IMR-90 (cell line): ENCODE data around the gene FLT1. TPM values are rescaled to one million over a fixed set of nuclear protein-coding genes. Genes with fewer than 3 reads are reported as not detected.

Source experiments
- ATAC-seq: fragments of 200-7000 bp; cut with Tn5 transposase; 2 replicates; pipeline ENCODE4 v1.9.1; 2020; ENCODE audit warnings: low read depth, mild to moderate bottlenecking, moderate library complexity
- BruUV-seq: library from RNA; stranded (reverse); fragments of 400-500 nt; replicated peaks from 2 replicates; lab custom pipeline; 2021; lab: Mats Ljungman, UMichigan
- CTCF ChIA-PET: fragments of 300-600 bp; formaldehyde crosslinking; extraction: SDS; loops from one replicate; lab custom pipeline; 2021; ENCODE audit warnings: antibody characterized with exemption; lab: Yijun Ruan, JAX
- POLR2A ChIA-PET: fragments of 300-600 bp; sonication (Branson Sonifier 250); formaldehyde crosslinking; loops from one replicate; lab custom pipeline; 2022; ENCODE audit warnings: antibody characterized with exemption; ENCODE audit not compliant: unreplicated experiment; lab: Charles Lee
- DNase-seq: peaks from one replicate; pipeline ENCODE4 v3.0.0; 2013
- H2AFZ ChIP-seq: replicated peaks from 2 replicates; pipeline ENCODE3; 2013; ENCODE audit warnings: low read length, mild to moderate bottlenecking; ENCODE audit not compliant: poor library complexity
- H2AK5ac ChIP-seq: 2 replicates; pipeline ENCODE4 v1.6.1; 2013; ENCODE audit warnings: low read depth, low read length, inconsistent platforms
- H2AK9ac ChIP-seq: replicated peaks from 2 replicates; pipeline ENCODE3; 2013; ENCODE audit warnings: mild to moderate bottlenecking, low read depth, low read length, moderate library complexity; ENCODE audit not compliant: poor library complexity
- H2BK120ac ChIP-seq: 2 replicates; pipeline ENCODE4 v1.6.1; 2013; ENCODE audit warnings: low read depth, low read length, inconsistent platforms
- H2BK15ac ChIP-seq: 3 replicates; pipeline ENCODE4 v1.6.1; 2013; ENCODE audit warnings: low read depth, low read length, inconsistent platforms
- H2BK20ac ChIP-seq: 2 replicates; pipeline ENCODE4 v1.6.1; 2013; ENCODE audit warnings: low read depth, mild to moderate bottlenecking, inconsistent platforms, low read length, moderate library complexity
- H2BK5ac ChIP-seq: 2 replicates; pipeline ENCODE4 v1.6.1; 2013; ENCODE audit warnings: mild to moderate bottlenecking, low read depth, low read length, inconsistent platforms; ENCODE audit not compliant: poor library complexity, severe bottlenecking
- H3K14ac ChIP-seq: replicated peaks from 2 replicates; pipeline ENCODE4 v1.6.1; 2013; ENCODE audit warnings: low read depth, low read length, inconsistent platforms
- H3K18ac ChIP-seq: 2 replicates; pipeline ENCODE4 v1.6.1; 2013; ENCODE audit warnings: low read depth, low read length, control low read depth
- H3K23ac ChIP-seq: 2 replicates; pipeline ENCODE4 v1.6.1; 2013; ENCODE audit warnings: low read depth, low read length, inconsistent platforms
- H3K27ac ChIP-seq: 2 replicates; pipeline ENCODE4 v1.5.1; 2013; ENCODE audit warnings: mild to moderate bottlenecking, control low read depth, low read length; ENCODE audit not compliant: insufficient read depth
- H3K27me3 ChIP-seq: 2 replicates; pipeline ENCODE4 v1.6.1; 2013; ENCODE audit warnings: low read length; ENCODE audit not compliant: control insufficient read depth, insufficient read depth
- H3K36me3 ChIP-seq: 2 replicates; pipeline ENCODE4 v1.6.1; 2013; ENCODE audit warnings: low read length, mixed read lengths; ENCODE audit not compliant: control insufficient read depth, insufficient read depth
- H3K4ac ChIP-seq: 2 replicates; pipeline ENCODE4 v1.6.1; 2013; ENCODE audit warnings: low read depth, low read length, inconsistent platforms
- H3K4me1 ChIP-seq: 2 replicates; pipeline ENCODE4 v1.6.1; 2013; ENCODE audit warnings: low read length, mixed read lengths; ENCODE audit not compliant: control insufficient read depth, insufficient read depth
- H3K4me2 ChIP-seq: 2 replicates; pipeline ENCODE4 v1.6.1; 2013; ENCODE audit warnings: low read depth, mild to moderate bottlenecking, control low read depth, low read length, moderate library complexity
- H3K4me3 ChIP-seq: 2 replicates; pipeline ENCODE4 v1.5.1; 2013; ENCODE audit warnings: low read depth, mild to moderate bottlenecking, control low read depth, low read length, moderate library complexity; ENCODE audit not compliant: insufficient read depth
- H3K56ac ChIP-seq: 2 replicates; pipeline ENCODE4 v1.6.1; 2013; ENCODE audit warnings: low read length, inconsistent platforms; ENCODE audit not compliant: insufficient read depth; ENCODE audit errors: extremely low read depth
- H3K79me1 ChIP-seq, 2 experiments: 2 replicates each; pipeline ENCODE4 v1.6.1; 2013; ENCODE audit warnings: low read length in 2 of 2, inconsistent platforms in 1 of 2, low read depth in 1 of 2
- H3K9ac ChIP-seq: 2 replicates; pipeline ENCODE4 v1.6.1; 2013; ENCODE audit warnings: low read depth, low read length, control low read depth
- H3K9me1 ChIP-seq: 2 replicates; pipeline ENCODE4 v1.6.1; 2013; ENCODE audit warnings: low read length, inconsistent platforms; ENCODE audit not compliant: insufficient read depth
- H3K9me3 ChIP-seq: 2 replicates; pipeline ENCODE4 v1.6.1; 2013; ENCODE audit warnings: low read length; ENCODE audit not compliant: control insufficient read depth, insufficient read depth
- H4K20me1 ChIP-seq: 2 replicates; pipeline ENCODE4 v1.6.1; 2013; ENCODE audit warnings: low read length, inconsistent platforms; ENCODE audit not compliant: insufficient read depth
- H4K5ac ChIP-seq: 2 replicates; pipeline ENCODE4 v1.6.1; 2013; ENCODE audit warnings: mild to moderate bottlenecking, low read depth, low read length, control low read depth
- H4K8ac ChIP-seq, 2 experiments: 2 replicates each; pipeline ENCODE4 v1.6.1; 2013; ENCODE audit warnings: low read depth in 2 of 2, low read length in 2 of 2, control low read depth in 1 of 2, inconsistent platforms in 1 of 2
- H4K91ac ChIP-seq: 2 replicates; pipeline ENCODE4 v1.6.1; 2013; ENCODE audit warnings: low read depth, low read length, inconsistent platforms; ENCODE audit not compliant: insufficient read depth
- BHLHE40 ChIP-seq: fragments of 150-350 bp; IDR thresholded peaks from 2 replicates; pipeline ENCODE4 v1.6.1; 2016; ENCODE audit warnings: mild to moderate bottlenecking, low read depth, low read length
- CEBPB ChIP-seq: IDR thresholded peaks from 2 replicates; pipeline ENCODE4 v1.6.1; 2012; ENCODE audit warnings: low read depth, low read length, improper control_type of control experiment
- CHD1 ChIP-seq: IDR thresholded peaks from 2 replicates; pipeline ENCODE4 v1.6.1; 2012; ENCODE audit warnings: low read depth, low read length, improper control_type of control experiment
- FOS ChIP-seq: fragments of 150-350 bp; IDR thresholded peaks from 2 replicates; pipeline ENCODE4 v1.6.1; 2016; ENCODE audit warnings: low read depth, low read length
- MAFK ChIP-seq: IDR thresholded peaks from 2 replicates; pipeline ENCODE4 v1.6.1; 2012; ENCODE audit warnings: low read depth, low read length, improper control_type of control experiment
- MAZ ChIP-seq: IDR thresholded peaks from 2 replicates; pipeline ENCODE4 v1.6.1; 2012; ENCODE audit warnings: low read depth, mild to moderate bottlenecking, low read length, improper control_type of control experiment, moderate library complexity, borderline replicate concordance
- RAD21 ChIP-seq: IDR thresholded peaks from 2 replicates; pipeline ENCODE4 v1.6.1; 2012; ENCODE audit warnings: low read length, improper control_type of control experiment
- RFX5 ChIP-seq: IDR thresholded peaks from 2 replicates; pipeline ENCODE4 v1.8.0; 2012; ENCODE audit warnings: low read depth, mild to moderate bottlenecking, low read length, moderate library complexity
- SMC3 ChIP-seq: fragments of 150-350 bp; IDR thresholded peaks from 2 replicates; pipeline ENCODE4 v1.6.1; 2016; ENCODE audit warnings: low read depth, mild to moderate bottlenecking, antibody characterized with exemption, low read length, moderate library complexity
- WGBS, 2 experiments: methylation state at CpG; one replicate each; pipeline versions ENCODE4 v1.1.5 to v1.1.7; 2013; ENCODE audit warnings: missing lambda C conversion rate in 2 of 2; ENCODE audit not compliant: insufficient read length in 1 of 2; ENCODE audit errors: extremely low coverage in 2 of 2; 5-methylcytosine and 5-hydroxymethylcytosine counted together
- dilution Hi-C: fragments of 300-500 bp; cut with HindIII; formaldehyde crosslinking; loops from one replicate; pipeline ENCODE4 v1.14.3; 2018; ENCODE audit warnings: low sequenced_read_pairs; ENCODE audit not compliant: unreplicated experiment
- in situ Hi-C: fragments of 300-500 bp; cut with MboI; formaldehyde crosslinking; loops from 3 replicates; pipeline ENCODE4 v1.14.3; 2019; ENCODE audit warnings: low sequenced_read_pairs, inconsistent platforms, mixed read lengths
- intact Hi-C: fragments of 100-400 bp; cut with micrococcal nuclease; formaldehyde crosslinking; loops from 2 replicates; pipeline ENCODE4 v1.10.0; 2022
- polyA plus RNA-seq, 3 experiments: library from polyadenylated mRNA; depleted of rRNA; stranded (reverse); fragments of >200 nt; gene quantifications; 2 replicates each; pipeline ENCODE4 v1.2.3, GENCODE V29; 2012; ENCODE audit warnings: low replicate concordance in 1 of 3
- total RNA-seq: library from RNA; depleted of rRNA; stranded (reverse); fragments of >200 nt; gene quantifications from 2 replicates; pipeline ENCODE4 v1.2.3, GENCODE V29; 2012

The FLT1 gene
- total and polyA plus RNA-seq, 2 of the 4 experiments (the other 2 are of a cell fraction): 4.5 to 10.4 TPM

DNA sequence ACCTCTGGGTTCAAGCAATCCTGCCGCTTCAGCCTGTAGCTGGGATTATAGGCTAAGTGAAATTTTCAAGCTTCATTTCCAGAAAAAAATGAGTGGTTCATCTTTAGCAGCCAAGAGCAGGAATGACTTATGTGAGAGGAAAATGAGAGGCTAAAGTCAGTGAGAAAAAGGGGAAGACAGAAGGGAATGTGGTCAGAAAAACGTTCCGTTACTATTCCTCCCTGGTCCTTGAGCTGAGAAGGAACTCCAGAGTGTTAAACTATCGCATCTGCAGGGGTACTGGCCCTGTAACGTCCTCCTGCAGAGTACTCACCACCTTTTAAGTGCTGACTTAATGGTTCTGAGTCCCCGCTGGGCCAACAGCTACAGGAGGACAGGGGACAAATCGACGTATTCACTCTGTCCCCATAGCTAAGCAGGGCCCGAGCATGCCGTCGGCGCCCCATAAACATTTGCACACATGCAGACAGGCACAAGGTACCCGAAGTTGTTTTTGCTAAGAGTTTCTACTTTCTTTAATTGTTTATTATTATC lies 88.1 kb downstream of the FLT1 start:
- no peak overlapping the region for H3K14ac ChIP-seq
- TF ChIP-seq RAD21 (no peak), MAZ (no peak), FOS (no peak), BHLHE40 (no peak), RFX5 (no peak), SMC3 (no peak), MAFK (no peak), CHD1 (no peak), CEBPB (no peak)

More for the DNA sequence above, 88.1 kb downstream of the FLT1 start:
- POLR2A ChIA-PET: no interaction called here
- Histone ChIP-seq H3K23ac (no peak overlapping the region), H2BK20ac (no peak overlapping the region), H4K91ac (no peak overlapping the region), H3K4me3 (no peak overlapping the region), H3K4ac (no peak overlapping the region), H3K4me2 (no peak overlapping the region), H3K18ac (no peak overlapping the region), H4K8ac (no peak overlapping the region), H3K79me1 (0 out of 4 replicates have a peak, but pooled peaks cover 0 to 3% of the 10 kb centered on the region in 2 experiments), H3K9me3 (no peaks in the 10 kb centered on the region), H2BK15ac (no peak overlapping the region), H2BK120ac (no peak overlapping the region), H3K9me1 (0 out of 2 replicates have a peak, but pooled peaks cover 5% of the 10 kb centered on the region), H4K20me1 (no peaks in the 10 kb centered on the region), H2AFZ (no peak overlapping the region), H3K27ac (no peak overlapping the region), H2AK9ac (no peak overlapping the region), H3K27me3 (no peaks in the 10 kb centered on the region), H3K4me1 (peaks cover 8% of the 10 kb centered on the region), H3K36me3 (no peaks in the 10 kb centered on the region), H2BK5ac (no peak overlapping the region), H4K5ac (no peak overlapping the region), H3K9ac (no peak overlapping the region), H2AK5ac (no peak overlapping the region), H3K56ac (no peak overlapping the region)
- ATAC-seq: no peak
- dilution Hi-C loops: no loop called here
- no peak for DNase-seq
- WGBS, 2 experiments: 83% methylated on average over 2 of the region's 13 CpGs; no CpG with 5 or more reads in 1 of the 2 experiments
- intact Hi-C loops: no loop called here
- BruUV-seq: no TSS peak
- in situ Hi-C loops: no loop called here
- CTCF ChIA-PET: no interaction called here
